GM12878 (cell line): ENCODE measurements around the gene TKFC. TPM values are rescaled to one million over a fixed set of nuclear protein-coding genes. Genes with fewer than 3 reads are reported as not detected.

ENCODE experiments used
- ATAC-seq: fragments of 200-7000 bp; cut with Tn5 transposase; 3 replicates; pipeline ENCODE4 v1.9.1; 2020; ENCODE audit warnings: mild to moderate bottlenecking, moderate library complexity
- BruUV-seq: library from RNA; stranded (reverse); fragments of 400-500 nt; replicated peaks from 2 replicates; lab custom pipeline; 2021; lab: Mats Ljungman, UMichigan
- CTCF ChIA-PET: fragments of 300-600 bp; sonication (Branson Sonifier 250); formaldehyde crosslinking; extraction: SDS; loops from one replicate; lab custom pipeline; 2021; ENCODE audit warnings: inconsistent platforms; lab: Yijun Ruan, JAX
- POLR2A ChIA-PET: fragments of 350-600 bp; formaldehyde crosslinking; extraction: SDS; loops from one replicate; lab custom pipeline; 2021; ENCODE audit warnings: inconsistent platforms; lab: Charles Lee
- RAD21 ChIA-PET: fragments of 300-600 bp; sonication (Branson Sonifier 250); formaldehyde crosslinking; loops from one replicate; lab custom pipeline; 2023; ENCODE audit warnings: antibody characterized with exemption; ENCODE audit not compliant: unreplicated experiment; lab: Charles Lee
- SMC1A ChIA-PET: fragments of 300-600 bp; sonication (Branson Sonifier 250); formaldehyde crosslinking; loops from one replicate; lab custom pipeline; 2023; ENCODE audit not compliant: unreplicated experiment, uncharacterized antibody; lab: Charles Lee
- DNase-seq: peaks from one replicate; pipeline ENCODE4 v3.0.0-alpha.2; 2011; ENCODE audit warnings: low read depth, low spot score
- FAIRE-seq: peaks from 3 replicates; lab custom pipeline; 2011; peaks lifted over from hg19 to GRCh38; lab: Jason Lieb, UNC
- H2AFZ ChIP-seq: 2 replicates; pipeline ENCODE4 v1.6.0; 2011; ENCODE audit warnings: low read depth, low read length, control low read depth; ENCODE audit not compliant: control insufficient read depth
- H3K27ac ChIP-seq: 2 replicates; pipeline ENCODE4 v1.5.1; 2011; ENCODE audit warnings: control low read depth; ENCODE audit not compliant: control insufficient read depth, insufficient read depth
- H3K27me3 ChIP-seq, 2 experiments: replicated peaks in 1 of 2; 2 replicates each; pipeline versions ENCODE4 v1.6.0 to v1.6.1; 2011; ENCODE audit warnings: low read length in 1 of 2; ENCODE audit not compliant: control insufficient read depth in 2 of 2, insufficient read depth in 2 of 2
- H3K36me3 ChIP-seq, 2 experiments: 2 replicates each; pipeline ENCODE4 v1.5.1; 2011; ENCODE audit warnings: low read length in 1 of 2; ENCODE audit not compliant: control insufficient read depth in 2 of 2, insufficient read depth in 2 of 2
- H3K4me1 ChIP-seq: 2 replicates; pipeline ENCODE4 v1.6.1; 2011; ENCODE audit warnings: mild to moderate bottlenecking, low read length, moderate library complexity, mixed read lengths; ENCODE audit not compliant: control insufficient read depth, insufficient read depth
- H3K4me2 ChIP-seq: 2 replicates; pipeline ENCODE4 v1.6.0; 2011; ENCODE audit warnings: control low read depth; ENCODE audit not compliant: control insufficient read depth, insufficient read depth
- H3K4me3 ChIP-seq: fragments of 200-600 bp; sonication (generic); 2 replicates; pipeline ENCODE4 v1.5.1; 2016
- H3K79me2 ChIP-seq: 2 replicates; pipeline ENCODE4 v1.6.0; 2011; ENCODE audit warnings: low read length; ENCODE audit not compliant: control insufficient read depth, insufficient read depth
- H3K9ac ChIP-seq: 2 replicates; pipeline ENCODE4 v1.8.0; 2011; ENCODE audit warnings: low read length, control low read depth, mixed read lengths; ENCODE audit not compliant: control insufficient read depth, insufficient read depth
- H3K9me3 ChIP-seq: replicated peaks from 3 replicates; pipeline ENCODE4 v1.5.1; 2011; ENCODE audit warnings: mild to moderate bottlenecking, low read length; ENCODE audit not compliant: control insufficient read depth, insufficient read depth
- H4K20me1 ChIP-seq: 2 replicates; pipeline ENCODE4 v1.6.0; 2011; ENCODE audit not compliant: control insufficient read depth, insufficient read depth
- ATF7 ChIP-seq: fragments of 450-650 bp; IDR thresholded peaks from 2 replicates; pipeline ENCODE4 v1.6.1; 2016; ENCODE audit warnings: low read depth, mild to moderate bottlenecking
- E2F8 ChIP-seq: fragments of 450-650 bp; IDR thresholded peaks from 2 replicates; pipeline ENCODE4 v1.6.1; 2018; ENCODE audit warnings: mild to moderate bottlenecking, low read depth, moderate library complexity; ENCODE audit not compliant: partially characterized antibody
- HCFC1 ChIP-seq: fragments of 150-350 bp; IDR thresholded peaks from 2 replicates; pipeline ENCODE4 v1.6.1; 2014; ENCODE audit warnings: low read length
- KLF5 ChIP-seq: fragments of 450-650 bp; IDR thresholded peaks from 2 replicates; pipeline ENCODE4 v1.6.1; 2014; ENCODE audit warnings: mild to moderate bottlenecking; ENCODE audit not compliant: partially characterized antibody
- MAX ChIP-seq: IDR thresholded peaks from 2 replicates; pipeline ENCODE4 v1.6.1; 2012; ENCODE audit warnings: low read depth, low read length, improper control_type of control experiment
- ZNF274 ChIP-seq: IDR thresholded peaks from one replicate; pipeline ENCODE4 v1.8.0; 2011; ENCODE audit not compliant: insufficient read length, insufficient read depth
- WGBS: methylation state at CpG from one replicate; pipeline ENCODE4 v1.1.6; 2016; ENCODE audit warnings: low lambda C conversion rate; ENCODE audit not compliant: insufficient replicate concordance, insufficient coverage; ENCODE audit errors: missing lambda C conversion rate; 5-methylcytosine and 5-hydroxymethylcytosine counted together
- in situ Hi-C: fragments of 300-500 bp; cut with MboI; formaldehyde crosslinking; loops from 9 replicates; pipeline ENCODE4 v1.14.3; 2018; ENCODE audit warnings: mixed read lengths
- intact Hi-C: fragments of 100-400 bp; cut with micrococcal nuclease; formaldehyde crosslinking; loops from one replicate; pipeline ENCODE4 v1.14.2; 2022; ENCODE audit not compliant: unreplicated experiment
- polyA plus RNA-seq, 11 experiments: library from polyadenylated mRNA; depleted of rRNA in 4 of 11; unstranded in 6 of 11; stranded (reverse) in 5 of 11; fragments of >200 nt; fragmentation: Nextera tagmentation in 4 of 11; fragmentation: Illumina TruSeq in 1 of 11; extraction: Ambion mirVana in 4 of 11; extraction: Trizol in 1 of 11; gene quantifications; 1 replicate in 1 of 11; 2 replicates in 10 of 11; pipeline versions ENCODE4 v1.2.1 to v1.2.3, GENCODE V29; 2011 to 2016; ENCODE audit warnings: inconsistent platforms in 2 of 11, missing spikeins in 2 of 11, low read depth in 1 of 11
- total RNA-seq, 4 experiments: library from RNA; depleted of rRNA in 3 of 4; stranded (reverse); fragments of >200 nt in 3 of 4; fragmentation: Illumina TruSeq in 1 of 4; extraction: Trizol in 1 of 4; gene quantifications; 2 replicates each; pipeline versions ENCODE4 v1.2.1 to v1.2.3, GENCODE V29; 2013 to 2021
- TF ChIP-seq, protein P1 (sequence below): IDR thresholded peaks from 2 replicates; pipeline ENCODE4 v1.6.1; 2012; ENCODE audit warnings: improper control_type of control experiment, low read depth, low read length; ENCODE audit not compliant: insufficient replicate concordance

The TKFC gene
- total and polyA plus RNA-seq, 10 of the 15 experiments (the other 5 are each of a cell fraction or from before 2014, with no cell fraction given) = 2.4 to 113 (median 59.0) TPM

DNA sequence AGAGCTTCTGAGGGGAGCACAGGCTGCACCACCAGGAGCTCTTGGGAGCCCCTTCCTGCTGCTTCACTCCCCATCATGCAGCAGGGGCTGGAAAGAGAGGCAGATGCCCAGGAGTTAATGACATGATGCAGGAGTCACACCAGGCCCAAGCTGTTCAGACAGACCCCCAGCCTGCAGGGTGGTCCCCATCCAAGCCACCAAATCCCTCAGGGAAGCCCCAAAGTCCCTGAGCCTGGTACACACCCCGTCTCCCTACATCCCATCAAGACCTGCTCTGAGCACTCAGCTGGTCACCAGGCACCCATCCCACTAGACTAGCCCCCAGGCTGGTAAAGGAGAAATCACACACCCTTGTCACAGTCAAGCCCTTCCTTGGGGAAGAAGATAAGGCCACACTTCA is 17.3 kb downstream of the TKFC start:
- Histone ChIP-seq H3K4me2 (no peak overlapping the region), H3K36me3 (peaks cover 17 to 20% of the 10 kb centered on the region in 2 experiments), H4K20me1 (no peaks in the 10 kb centered on the region), H3K9ac (no peak overlapping the region), H3K79me2 (peaks cover 3% of the 10 kb centered on the region), H3K4me1 (no peaks in the 10 kb centered on the region), H3K4me3 (no peak overlapping the region), H3K27me3 (no peaks in the 10 kb centered on the region), H2AFZ (no peak overlapping the region), H3K27ac (no peak overlapping the region), H3K9me3 (no peaks in the 10 kb centered on the region)
- ChIA-PET CTCF (no interaction called here), POLR2A (interaction anchor here (1.5 kb wide), 1 partner anchor 11 kb away, joined by 3 read pairs; no protein-coding TSS in a partner anchor), SMC1A (no interaction called here), RAD21 (interaction anchor here (2.3 kb wide), 1 partner anchor 14 kb away, joined by 8 read pairs; no protein-coding TSS in a partner anchor)
- BruUV-seq = no TSS peak
- ATAC-seq (no peak), FAIRE-seq (no peak), DNase-seq (no peak)
- intact Hi-C loops = no loop called here
- 83% methylated on average over 1 of the region's 1 CpG for WGBS
- no peak for TF ChIP-seq HCFC1
- TF ChIP-seq E2F8 = no peak
- TF ChIP-seq KLF5 = no peak
- in situ Hi-C loops = no loop called here

GRCh38 chr11:61350803-61351202 is 17.8 kb downstream of the TKFC start:
- POLR2A ChIA-PET = interaction anchor here (0.7 kb wide), 1 partner anchor 15 kb away, joined by 3 read pairs; no protein-coding TSS in a partner anchor
- no peaks in the 10 kb centered on the region for H4K20me1 ChIP-seq
- no peak for ATAC-seq
- no peak overlapping the region for H3K9ac ChIP-seq
- peaks cover 4% of the 10 kb centered on the region for H3K79me2 ChIP-seq
- RAD21 ChIA-PET = no interaction called here
- no peak overlapping the region for H3K27ac ChIP-seq
- peaks cover 17 to 20% of the 10 kb centered on the region in 2 experiments for H3K36me3 ChIP-seq
- H3K9me3 ChIP-seq = no peaks in the 10 kb centered on the region
- H3K27me3 ChIP-seq = no peaks in the 10 kb centered on the region
- intact Hi-C loops = no loop called here
- H2AFZ ChIP-seq = no peak overlapping the region
- no peak overlapping the region for H3K4me3 ChIP-seq
- 97% methylated on average over 8 of the region's 8 CpGs for WGBS
- no peak for DNase-seq
- no peak for FAIRE-seq
- SMC1A ChIA-PET = no interaction called here
- H3K4me1 ChIP-seq = no peaks in the 10 kb centered on the region; the same call in 1 of the 2 replicates
- CTCF ChIA-PET = no interaction called here
- no peak overlapping the region for H3K4me2 ChIP-seq
- in situ Hi-C loops = no loop called here
- no TSS peak for BruUV-seq
- TF ChIP-seq ATF7 = no peak
- TF ChIP-seq MAX = no peak
- TF ChIP-seq, protein P1, sequence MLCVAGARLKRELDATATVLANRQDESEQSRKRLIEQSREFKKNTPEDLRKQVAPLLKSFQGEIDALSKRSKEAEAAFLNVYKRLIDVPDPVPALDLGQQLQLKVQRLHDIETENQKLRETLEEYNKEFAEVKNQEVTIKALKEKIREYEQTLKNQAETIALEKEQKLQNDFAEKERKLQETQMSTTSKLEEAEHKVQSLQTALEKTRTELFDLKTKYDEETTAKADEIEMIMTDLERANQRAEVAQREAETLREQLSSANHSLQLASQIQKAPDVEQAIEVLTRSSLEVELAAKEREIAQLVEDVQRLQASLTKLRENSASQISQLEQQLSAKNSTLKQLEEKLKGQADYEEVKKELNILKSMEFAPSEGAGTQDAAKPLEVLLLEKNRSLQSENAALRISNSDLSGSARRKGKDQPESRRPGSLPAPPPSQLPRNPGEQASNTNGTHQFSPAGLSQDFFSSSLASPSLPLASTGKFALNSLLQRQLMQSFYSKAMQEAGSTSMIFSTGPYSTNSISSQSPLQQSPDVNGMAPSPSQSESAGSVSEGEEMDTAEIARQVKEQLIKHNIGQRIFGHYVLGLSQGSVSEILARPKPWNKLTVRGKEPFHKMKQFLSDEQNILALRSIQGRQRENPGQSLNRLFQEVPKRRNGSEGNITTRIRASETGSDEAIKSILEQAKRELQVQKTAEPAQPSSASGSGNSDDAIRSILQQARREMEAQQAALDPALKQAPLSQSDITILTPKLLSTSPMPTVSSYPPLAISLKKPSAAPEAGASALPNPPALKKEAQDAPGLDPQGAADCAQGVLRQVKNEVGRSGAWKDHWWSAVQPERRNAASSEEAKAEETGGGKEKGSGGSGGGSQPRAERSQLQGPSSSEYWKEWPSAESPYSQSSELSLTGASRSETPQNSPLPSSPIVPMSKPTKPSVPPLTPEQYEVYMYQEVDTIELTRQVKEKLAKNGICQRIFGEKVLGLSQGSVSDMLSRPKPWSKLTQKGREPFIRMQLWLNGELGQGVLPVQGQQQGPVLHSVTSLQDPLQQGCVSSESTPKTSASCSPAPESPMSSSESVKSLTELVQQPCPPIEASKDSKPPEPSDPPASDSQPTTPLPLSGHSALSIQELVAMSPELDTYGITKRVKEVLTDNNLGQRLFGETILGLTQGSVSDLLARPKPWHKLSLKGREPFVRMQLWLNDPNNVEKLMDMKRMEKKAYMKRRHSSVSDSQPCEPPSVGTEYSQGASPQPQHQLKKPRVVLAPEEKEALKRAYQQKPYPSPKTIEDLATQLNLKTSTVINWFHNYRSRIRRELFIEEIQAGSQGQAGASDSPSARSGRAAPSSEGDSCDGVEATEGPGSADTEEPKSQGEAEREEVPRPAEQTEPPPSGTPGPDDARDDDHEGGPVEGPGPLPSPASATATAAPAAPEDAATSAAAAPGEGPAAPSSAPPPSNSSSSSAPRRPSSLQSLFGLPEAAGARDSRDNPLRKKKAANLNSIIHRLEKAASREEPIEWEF = no peak
- TF ChIP-seq ZNF274 = no peak
